ENCODE data around the gene USB1. TPM values are rescaled to one million over a fixed set of nuclear protein-coding genes. Genes with fewer than 3 reads are reported as not detected.
"Not testable (repeated sequence)": the region's sequence is repeated elsewhere in the genome, so short reads cannot be mapped to it uniquely, and the experiment has no call there.

Gene USB1
- total RNA-seq, 1 donor from 2014 or later, result 42.4 TPM

DNA sequence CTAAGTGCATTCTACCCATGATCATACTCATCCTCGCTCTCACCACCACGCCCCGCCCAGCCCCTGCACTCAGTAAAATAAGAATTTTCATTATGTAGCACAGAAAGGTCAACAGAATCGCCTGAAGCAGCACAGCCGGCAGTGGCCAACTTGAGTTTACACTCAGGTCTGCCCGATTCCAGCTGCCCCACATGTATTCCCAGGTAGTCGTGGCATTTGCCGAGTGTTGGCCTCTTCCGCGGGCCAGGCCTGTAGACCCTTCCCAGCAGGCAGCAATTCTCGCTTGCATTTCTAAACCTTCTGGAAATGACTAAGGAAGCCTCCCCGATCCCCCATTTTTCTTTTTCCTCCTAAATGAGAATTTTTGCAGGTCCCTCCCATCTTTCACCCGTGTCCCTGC is 30.9 kb upstream of the USB1 start:
- no peak for DNase-seq (ENCODE audit: low spot score)

DNA sequence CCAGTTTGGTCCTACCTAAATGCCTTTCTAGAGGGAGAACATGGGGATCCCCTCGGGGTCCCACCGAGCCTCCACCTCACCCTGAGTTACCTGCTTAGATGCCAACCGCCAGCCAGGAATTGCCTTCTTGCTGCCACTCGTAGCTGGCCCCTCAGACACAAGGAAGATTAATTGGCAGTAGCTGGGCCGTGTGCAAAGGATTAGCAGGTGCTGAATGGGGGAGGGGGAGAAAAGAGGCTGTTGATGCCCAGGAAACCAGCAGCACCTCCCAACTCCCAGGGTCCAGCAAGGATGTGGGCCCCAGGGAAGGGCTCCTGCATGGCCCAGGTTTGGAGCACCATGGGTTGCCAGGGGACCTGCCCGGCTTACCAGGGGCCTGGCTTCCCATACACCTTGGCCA is 30.2 kb upstream of the USB1 start, which contains the start of gene CNGB1:
CNGB1 (minus strand) TSS at position 159 of the 400 bp plus-strand sequence. CDS start 3,842 bp downstream, outside the sequence.
- DNase-seq (ENCODE audit: low spot score), result no peak

DNA sequence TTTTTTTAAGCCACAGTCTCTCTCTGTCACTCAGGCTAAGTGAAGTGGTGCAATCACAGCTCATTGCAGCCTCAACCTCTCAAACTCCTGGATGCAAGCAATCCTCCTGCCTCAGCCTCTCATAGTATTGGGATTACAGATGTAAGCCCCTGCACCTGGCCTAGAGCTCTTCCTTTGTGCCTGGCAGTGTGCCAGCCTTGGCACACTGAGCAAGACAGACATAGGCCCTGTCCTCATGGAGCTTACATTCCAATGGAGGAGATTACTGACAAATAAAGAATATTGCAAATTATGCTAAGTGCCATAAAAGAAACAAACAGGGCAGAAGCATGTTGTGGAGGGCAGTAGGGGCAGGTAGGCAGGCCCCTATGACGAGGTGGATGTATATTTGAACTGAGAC is 29.4 kb upstream of the USB1 start:
- DNase-seq (ENCODE audit: low spot score), result no peak

DNA sequence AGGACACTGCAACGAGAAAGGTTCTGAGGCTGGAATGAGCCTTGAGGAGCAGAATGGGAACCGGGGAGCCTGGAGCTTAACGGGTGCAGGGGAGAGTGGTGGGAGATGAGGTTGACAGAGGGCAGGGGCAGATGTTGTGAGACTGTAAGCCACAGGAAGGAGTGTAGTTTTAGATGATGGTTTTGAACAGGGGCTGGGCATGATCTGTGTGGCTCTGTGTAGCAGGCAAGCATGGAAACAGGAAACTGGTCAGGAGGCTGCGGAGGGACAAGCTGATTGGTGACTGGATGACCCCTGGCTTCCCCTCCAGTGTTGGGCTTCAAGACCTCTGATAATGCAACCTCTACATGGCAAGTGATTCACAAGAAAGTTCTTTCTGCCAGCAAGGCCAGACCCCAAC is 28.9 kb upstream of the USB1 start:
- DNase-seq (ENCODE audit: low spot score), result no peak

DNA sequence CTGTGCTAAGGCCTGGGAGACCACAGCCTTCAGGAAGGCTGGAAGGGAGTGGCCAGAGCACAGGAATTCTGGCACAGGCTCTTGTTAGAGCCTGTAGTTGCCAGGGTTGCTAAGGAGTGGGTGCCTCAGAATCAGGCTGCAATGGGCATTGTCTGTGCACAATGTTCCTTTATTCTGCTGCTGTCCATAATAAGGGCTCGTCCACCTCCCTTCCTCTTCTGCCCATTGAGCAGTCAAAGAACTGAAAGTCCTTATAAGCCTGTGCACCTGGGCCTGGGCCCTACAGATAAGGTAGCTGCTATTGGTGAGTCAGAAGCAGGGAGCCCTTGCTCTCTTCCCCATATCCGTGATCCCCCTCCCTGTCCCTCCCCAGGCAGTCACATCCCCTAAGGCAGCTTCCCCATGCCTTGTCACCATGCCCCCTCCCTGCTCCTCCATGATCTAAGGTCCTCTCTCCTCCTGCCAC is 24.8 kb upstream of the USB1 start:
- DNase-seq (ENCODE audit: low spot score), result no peak

DNA sequence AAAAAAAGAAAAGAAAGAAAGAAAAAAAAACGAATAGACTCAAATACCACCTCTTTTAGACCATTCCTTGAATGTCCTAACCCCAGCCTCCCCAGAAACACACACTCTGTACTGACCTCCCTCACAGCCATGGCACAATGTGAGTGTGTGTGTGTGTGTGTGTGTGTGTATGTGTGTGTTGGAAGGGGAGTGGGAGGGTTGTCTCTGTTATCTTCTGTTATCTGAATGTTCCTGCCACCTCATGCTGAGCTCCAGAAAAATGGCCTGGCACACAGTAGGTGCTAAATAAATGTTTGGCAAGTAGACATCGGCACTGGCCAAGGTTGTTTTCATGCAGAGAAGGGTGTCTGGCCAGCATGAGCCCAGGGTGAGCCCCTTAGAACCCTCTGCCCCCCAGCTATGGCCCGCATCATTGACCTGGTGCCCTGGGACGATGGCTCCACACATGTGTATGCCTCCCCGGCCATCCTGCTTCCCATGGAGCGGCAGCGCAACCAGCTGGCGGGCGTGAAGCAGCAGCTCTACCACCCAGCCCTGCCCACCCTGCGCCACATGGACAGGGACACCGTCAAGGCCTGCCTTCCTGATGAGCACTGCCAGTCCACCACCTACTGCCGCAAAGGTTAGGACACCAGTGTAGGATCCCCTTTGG is 23.7 kb upstream of the USB1 start:
- DNase-seq (ENCODE audit: low spot score), result no peak

DNA sequence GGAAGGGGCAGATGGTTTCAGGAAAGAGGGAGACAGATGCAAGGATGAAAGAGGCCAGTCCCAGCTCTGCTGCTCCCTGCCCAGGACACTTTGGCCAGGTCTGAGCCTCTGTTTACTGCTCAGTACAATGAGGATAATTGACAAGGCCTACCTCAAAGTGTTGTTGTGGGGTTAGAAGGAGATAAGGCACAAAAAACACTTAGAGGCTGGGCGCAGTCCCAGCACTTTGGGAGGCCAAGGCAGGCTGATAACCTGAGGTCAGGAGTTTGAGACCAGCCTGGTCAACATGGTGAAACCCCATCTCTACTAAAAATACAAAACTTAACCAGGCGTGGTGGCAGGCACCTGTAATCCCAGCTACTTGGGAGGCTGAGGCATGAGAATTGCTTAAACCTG is 23.1 kb upstream of the USB1 start:
- not testable (repeated sequence) for DNase-seq (ENCODE audit: low spot score)

DNA sequence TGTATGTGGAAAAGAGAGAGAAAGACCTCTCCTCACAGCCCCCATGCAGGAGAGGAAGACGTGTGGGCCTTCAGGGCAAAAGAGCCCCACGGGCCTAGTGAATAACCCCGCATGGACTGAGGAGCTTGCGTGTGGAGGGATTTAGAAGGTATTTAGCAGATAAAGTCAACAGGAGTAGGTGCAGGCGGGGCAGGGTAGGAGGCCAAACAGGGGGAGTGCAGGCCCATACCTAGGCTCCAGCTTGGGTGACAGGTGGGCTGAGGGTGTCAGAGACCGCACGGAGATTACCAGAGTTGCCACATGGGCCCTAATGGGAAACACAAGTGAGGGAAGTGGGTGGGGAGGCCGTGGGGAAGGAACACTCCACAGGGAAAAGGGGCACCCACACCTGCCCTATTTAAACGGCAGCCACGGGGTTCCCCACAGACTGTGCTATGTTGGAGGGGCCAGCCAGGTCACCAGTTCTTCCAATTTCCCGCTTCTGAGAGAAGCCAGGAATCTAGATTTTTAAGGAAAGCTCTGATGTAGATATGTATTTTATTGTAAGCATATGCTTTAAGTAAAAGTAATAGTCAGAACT is 22.1 kb upstream of the USB1 start:
- DNase-seq (ENCODE audit: low spot score), result no peak

DNA sequence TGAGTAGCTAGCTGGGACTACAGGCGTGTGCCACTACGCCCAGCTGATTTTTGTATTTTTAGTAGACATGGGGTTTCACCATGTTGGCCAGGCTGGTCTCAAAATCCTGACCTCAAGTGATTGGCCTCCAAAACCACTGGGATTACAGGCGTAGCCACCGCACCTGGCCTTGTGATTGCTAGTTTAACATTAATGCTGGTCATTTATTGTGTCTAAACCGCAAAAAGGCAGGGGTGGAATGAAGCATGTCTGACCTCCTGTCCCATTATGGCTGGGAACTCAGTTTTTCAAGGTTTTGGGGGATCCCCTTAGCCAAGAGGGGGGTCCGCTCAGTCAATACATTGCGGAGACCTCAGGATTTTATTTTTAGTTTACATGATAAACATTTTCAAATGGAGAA is 19.6 kb upstream of the USB1 start:
- no peak for DNase-seq (ENCODE audit: low spot score)

DNA sequence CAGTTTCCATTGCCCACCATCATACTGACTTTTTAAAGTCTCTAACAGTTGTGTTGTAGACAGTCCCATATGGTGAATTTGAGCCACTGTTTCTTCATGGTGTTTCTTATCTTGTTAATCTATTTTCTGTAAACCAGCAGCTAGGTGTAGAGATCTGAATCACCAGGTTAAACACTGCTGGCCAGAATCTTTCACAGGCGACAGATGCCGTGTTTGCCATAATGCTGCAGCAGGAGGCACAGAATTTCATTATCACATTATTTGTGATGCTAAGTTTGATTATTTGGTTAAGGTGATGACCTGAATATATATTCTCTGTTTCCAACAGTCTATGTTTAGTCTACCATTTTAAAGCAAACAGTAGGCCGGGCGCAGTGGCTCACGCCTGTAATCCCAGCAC is 18.8 kb upstream of the USB1 start:
- DNase-seq (ENCODE audit: low spot score), result no peak

DNA sequence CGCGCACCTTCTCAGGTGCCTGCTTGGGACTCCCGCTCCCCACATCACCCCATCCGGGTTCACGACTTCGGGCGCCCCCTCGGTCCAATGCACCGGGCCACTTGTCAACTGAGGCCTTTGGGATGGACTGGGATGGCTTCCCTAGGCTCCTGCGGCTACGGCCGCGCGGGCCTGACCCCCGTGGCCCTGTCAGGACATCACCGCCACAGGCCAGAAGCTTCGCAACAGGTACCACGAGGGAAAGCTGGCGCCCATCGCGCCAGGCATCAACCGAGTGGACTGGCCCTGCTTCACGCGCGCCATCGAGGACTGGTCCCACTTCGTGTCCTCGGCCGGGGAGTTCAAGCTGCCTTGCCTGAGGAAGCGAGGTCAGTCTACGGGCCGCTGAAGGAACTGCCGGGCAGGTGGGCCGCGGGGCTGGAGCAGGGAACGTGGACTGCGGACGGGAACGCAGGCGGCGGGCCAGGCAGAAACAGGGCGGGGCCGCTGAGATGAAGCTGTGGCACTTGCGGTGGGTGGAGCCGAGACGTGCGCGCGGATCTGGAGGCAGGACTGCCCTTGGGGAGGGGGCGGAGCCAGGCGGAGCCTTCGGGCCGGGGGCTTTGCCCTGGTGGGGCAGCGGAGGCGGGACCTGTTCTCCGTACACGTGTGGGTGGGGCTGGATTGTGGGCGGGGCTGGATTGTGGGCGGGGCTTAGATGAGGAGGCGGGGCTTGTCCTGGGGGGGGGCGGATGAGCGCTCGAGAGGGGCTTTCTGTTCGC is 16.6 kb upstream of the USB1 start:
- peak; percentile 81 for DNase-seq (ENCODE audit: low spot score)

DNA sequence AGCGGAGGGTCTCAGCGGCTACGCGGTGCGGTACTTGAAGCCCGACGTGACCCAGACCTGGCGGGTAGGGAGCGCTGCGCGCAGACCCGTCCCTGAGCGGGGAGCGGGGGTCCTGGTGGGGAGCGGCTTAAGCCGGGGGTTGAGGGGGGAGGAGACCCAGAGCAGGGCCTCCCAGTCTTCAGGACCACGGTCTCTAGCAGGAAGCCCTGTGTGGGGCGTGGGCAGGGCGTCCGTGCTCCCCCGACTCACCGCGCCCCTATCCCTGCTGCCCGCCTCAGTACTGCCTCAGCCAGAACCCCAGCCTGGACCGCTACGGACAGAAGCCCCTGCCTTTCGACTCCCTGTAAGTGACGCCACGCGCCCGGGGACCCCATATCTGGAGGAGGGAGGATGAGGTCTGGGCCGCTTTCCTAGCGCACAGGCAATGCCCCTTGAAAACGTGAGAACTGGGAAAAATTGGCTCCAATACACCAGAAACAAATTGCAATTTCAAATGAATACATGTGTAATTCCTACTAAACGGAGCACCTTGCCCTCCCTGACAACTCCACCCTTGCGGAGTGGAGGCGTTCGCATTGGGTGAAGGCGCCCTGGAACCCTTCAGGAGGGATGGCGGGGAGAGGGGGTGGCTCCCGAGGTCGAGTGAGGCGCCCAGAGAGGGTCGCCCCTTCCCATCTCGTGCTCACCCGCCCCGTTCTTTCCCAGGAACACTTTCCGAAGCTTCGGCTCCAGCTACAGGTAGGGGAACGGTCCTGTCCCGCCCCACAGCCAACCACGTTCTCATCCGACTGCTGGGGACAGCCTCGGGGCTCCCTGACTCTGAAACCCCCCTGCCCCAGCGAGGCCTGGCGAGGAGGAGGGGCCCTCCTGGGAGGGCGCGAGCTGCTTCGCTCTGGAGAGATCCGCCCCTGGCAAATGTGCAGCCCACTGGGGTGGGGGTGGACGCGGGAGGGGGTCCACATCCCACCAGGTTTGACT is 15.7 kb upstream of the USB1 start:
- no peak for DNase-seq (ENCODE audit: low spot score)

DNA sequence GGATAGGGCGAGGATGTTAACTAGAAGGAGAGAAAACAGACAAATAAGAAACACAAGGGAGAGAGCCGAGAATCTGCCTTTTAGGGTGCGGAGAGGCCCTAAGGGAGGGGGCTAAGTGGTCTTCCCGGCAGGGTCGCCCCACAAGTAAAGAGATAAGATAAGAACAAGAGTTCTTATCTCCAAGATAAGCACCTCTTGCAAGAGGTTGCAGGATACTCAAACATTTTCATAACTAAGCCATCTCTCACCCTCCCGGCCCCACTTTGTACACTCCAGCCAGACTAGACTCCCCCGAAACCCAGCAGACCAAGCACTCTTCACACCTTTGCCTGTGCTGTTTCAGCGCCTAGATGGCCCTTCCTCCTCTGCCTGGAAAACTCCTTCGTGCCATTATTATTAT is 15.0 kb upstream of the USB1 start:
- DNase-seq (ENCODE audit: low spot score), result no peak

DNA sequence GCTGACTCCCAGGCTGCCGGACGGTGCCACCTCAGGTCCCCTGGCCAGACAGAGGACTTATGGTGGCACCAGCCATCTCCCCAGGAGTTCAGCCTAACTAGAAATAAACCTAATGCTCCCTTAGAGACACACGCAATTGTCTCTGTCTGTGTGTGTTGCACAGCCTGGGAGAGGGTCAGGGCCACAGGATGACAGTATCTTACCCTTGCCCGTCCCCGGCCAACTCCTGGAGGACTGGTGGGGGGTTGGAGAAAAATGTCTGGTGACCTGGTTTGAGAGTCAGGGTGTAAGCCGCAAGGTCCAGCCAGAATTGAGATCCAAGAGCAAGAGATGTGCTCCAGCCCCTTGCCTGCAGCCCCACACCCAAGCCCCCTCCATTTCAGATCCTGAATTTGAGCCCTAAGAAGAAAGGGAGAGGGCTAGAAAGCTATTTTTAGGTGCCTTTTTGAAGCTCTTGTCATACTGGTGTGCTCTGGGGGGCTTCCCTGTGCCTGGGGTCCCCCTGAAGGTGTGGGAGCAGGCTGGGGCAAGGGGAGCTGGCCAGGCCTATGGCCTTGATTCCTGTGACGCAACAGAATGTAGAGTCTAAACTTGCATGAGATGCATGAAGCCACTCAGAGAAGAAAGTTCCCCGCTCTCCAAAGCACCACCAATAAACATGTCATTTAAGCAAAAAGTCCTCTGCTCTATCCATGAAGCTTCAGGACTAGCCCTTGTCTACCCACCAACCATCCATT is 13.6 kb upstream of the USB1 start:
- DNase-seq (ENCODE audit: low spot score), result no peak

DNA sequence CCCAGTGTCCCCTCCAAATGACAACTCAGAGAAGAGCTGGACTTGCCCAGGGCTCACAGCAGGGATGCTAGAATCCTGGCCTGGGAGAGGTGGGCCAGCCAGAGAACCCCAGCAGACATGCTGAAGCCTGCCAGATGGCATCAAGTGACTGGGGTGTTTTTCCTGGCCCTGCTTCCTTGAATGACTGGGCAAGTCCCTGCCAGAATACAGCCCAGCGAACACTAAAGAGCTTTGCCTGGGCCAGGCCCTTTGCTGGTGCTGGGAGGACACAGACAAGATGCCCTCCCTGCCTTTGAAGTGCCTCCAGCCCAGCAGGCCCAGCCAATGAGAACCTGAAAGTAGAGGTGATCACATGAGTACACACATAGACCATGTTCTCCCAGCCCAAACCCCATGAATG is 12.3 kb upstream of the USB1 start:
- DNase-seq (ENCODE audit: low spot score), result no peak

DNA sequence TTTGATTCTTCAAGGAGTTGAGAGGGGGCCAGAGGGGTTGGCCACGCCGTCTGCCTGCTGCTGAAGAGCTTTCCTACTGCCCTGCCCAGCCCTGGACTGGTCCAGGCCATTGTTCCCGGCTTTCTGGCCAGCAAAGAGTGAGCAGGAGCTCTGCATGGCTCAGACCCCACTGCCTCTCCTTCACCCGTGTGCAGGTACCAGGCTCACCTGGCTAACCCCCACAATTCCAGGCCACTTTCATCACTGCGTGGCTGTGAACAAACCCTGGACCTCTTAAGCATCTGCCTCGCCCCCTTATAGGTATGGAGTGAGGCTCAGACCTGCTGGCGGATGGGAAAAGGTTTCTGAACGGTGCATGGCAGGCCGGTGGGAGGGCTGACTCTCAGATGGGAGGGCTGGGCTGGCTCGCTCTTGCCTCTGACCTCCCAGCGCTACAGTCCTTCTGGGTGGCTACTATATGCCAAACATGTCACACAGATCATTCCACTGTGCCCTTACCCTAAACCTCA is 9.6 kb upstream of the USB1 start:
- DNase-seq (ENCODE audit: low spot score), result no peak

DNA sequence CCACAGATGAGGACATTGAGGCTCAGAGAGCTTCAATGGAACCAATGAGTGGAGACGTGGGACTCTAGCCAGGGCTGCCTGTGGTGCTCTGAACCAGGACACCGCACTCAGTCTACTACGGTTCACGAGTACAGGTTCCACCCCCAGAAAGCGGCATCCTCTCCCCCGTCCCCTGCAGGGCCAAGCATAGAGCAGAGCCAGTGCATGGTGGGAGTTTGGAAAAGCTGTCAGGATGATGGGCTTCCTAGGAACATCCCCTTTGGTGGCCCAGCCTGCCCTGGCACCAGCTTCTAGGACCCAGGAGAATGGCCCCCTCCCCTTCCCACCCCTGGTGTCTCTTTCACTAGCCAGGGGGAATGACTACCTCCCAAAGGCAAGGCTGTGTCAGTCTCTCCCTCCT is 9.1 kb upstream of the USB1 start:
- no peak for DNase-seq (ENCODE audit: low spot score)

DNA sequence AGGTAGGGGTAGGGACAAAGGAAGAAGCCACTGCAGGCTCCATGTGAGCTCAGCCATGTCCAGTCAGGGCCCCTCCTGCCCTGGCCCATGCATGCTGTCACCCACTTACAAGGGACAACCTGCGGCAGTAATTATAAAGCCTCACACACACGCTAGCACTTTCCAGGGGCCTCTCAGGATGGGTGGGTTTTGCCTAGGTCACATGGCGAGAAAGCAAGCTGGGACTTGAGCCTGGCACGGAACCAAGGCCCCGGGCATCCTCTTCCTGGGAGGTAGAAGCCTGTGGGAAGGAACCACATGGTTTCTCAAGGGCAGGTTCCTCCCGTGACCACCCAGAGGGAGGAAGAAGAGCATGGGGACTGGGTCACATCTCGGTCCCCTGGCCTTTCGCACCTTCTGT is 7.8 kb upstream of the USB1 start:
- no peak for DNase-seq (ENCODE audit: low spot score)

DNA sequence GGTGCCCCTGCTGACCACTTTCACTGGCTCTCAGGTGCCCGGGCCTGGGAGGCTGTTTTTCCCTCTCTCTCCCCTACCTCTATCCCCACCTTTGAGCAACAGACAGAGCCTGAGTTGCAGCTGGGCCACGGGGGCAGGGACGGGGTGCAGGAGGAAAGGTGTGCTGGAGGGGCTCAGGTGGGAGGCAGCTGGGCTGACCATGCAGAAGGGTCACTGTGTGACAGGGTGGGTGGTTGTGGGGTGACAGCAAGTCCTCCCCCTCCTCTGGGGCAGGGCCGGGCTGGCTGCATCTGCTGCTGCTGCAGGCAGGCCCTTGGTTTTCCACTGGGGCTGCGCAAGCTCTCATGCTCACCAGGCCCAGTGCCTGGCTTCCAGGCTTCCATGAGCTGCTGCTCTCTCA is 7.3 kb upstream of the USB1 start:
- DNase-seq (ENCODE audit: low spot score), result no peak

DNA sequence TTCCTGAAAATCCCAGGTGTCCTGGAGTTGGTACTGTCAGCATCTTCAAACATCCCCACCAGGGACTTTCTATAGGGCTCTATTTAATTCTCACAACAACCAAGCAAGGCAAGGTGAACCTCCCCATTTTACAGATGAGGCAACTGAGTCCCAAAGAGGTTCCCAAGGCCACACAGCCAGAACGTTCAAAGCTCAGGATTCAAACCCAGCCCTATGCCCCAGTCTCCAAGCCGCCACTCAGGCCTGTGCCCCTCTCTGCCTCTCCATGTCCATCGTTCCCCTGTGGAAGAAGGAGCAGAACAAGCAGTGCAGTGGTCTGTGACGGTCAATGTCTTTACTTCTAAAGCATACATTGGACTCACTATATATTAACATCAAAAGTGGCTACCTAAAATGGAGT is 6.8 kb upstream of the USB1 start:
- DNase-seq (ENCODE audit: low spot score), result no peak

DNA sequence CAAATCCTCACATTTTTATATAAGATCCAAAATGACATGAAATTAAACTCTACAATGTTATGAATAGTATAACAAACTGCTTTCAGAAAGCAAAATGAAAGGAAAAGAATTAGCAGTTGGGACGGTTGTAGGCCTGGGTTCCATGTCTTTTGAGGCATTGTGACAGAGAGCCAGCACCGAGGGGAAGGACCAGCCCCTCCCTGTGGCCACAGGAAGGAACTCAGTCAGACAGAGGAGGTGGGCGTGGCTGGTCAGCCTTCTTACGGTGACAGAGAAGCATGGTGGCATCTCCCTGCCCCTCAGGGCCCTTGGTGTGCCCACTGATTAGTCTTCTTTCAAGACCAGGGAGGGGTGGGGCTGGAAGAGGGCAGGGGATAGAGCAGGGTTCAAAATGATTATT is 6.4 kb upstream of the USB1 start:
- DNase-seq (ENCODE audit: low spot score), result peak; percentile 41
